HTR-8/SVneo (cell line): ENCODE results near the gene MYT1.
A peak's percentile ranks its signal among the peaks of the same experiment; 100 is the strongest.

Experiments
- DNase-seq: peaks from one replicate; pipeline ENCODE4 v3.0.0; 2011; ENCODE audit warnings: low spot score, mixed read lengths; ENCODE audit not compliant: insufficient read length
- FAIRE-seq: peaks from 2 replicates; lab custom pipeline; 2011; peaks lifted over from hg19 to GRCh38; lab: Jason Lieb, UNC

Gene MYT1

GRCh38 chr20:64139199-64140060, 24.8 kb upstream of the MYT1 start:
- DNase-seq = no peak
- no peak for FAIRE-seq

- no peak for DNase-seq
- no peak for FAIRE-seq
Measured at GRCh38 chr20:64140061-64140931, 24.0 kb upstream of the MYT1 start.

- DNase-seq = no peak
- FAIRE-seq = no peak
Measured at GRCh38 chr20:64140956-64141355, 23.3 kb upstream of the MYT1 start.

GRCh38 chr20:64142590-64142989, 21.7 kb upstream of the MYT1 start:
- DNase-seq (no peak), FAIRE-seq (no peak)

GRCh38 chr20:64143018-64143801, 21.0 kb upstream of the MYT1 start:
- peak; percentile 52 for FAIRE-seq

GRCh38 chr20:64144144-64144912, 19.9 kb upstream of the MYT1 start:
- DNase-seq (no peak), FAIRE-seq (peak; percentile 100)

More at GRCh38 chr20:64143018-64143801, 21.0 kb upstream of the MYT1 start:
- DNase-seq = no peak

- FAIRE-seq (peak; percentile 78), DNase-seq (no peak)
Measured at GRCh38 chr20:64145458-64146300, 18.6 kb upstream of the MYT1 start.

- FAIRE-seq = no peak
- no peak for DNase-seq
Measured at GRCh38 chr20:64146301-64146935, 17.8 kb upstream of the MYT1 start.

GRCh38 chr20:64146936-64147477, 17.2 kb upstream of the MYT1 start:
- FAIRE-seq = no peak
- no peak for DNase-seq

GRCh38 chr20:64148581-64148980, 15.7 kb upstream of the MYT1 start:
- no peak for FAIRE-seq

GRCh38 chr20:64149141-64149540, 15.1 kb upstream of the MYT1 start:
- DNase-seq (no peak), FAIRE-seq (no peak)

More at GRCh38 chr20:64148581-64148980, 15.7 kb upstream of the MYT1 start:
- no peak for DNase-seq

GRCh38 chr20:64149809-64150560, 14.3 kb upstream of the MYT1 start:
- FAIRE-seq (peak; percentile 99), DNase-seq (no peak)

- DNase-seq (no peak), FAIRE-seq (no peak)
Measured at GRCh38 chr20:64150756-64151632, 13.3 kb upstream of the MYT1 start.

GRCh38 chr20:64151633-64152530, 12.4 kb upstream of the MYT1 start:
- peak; percentile 87 for FAIRE-seq
- peak; percentile 72 for DNase-seq

- FAIRE-seq (no peak), DNase-seq (no peak)
Measured at GRCh38 chr20:64152906-64153305, 11.3 kb upstream of the MYT1 start.
